HepG2 (cell line): Measurements from ENCODE around the gene CASKIN2. TPM values are rescaled to one million over a fixed set of nuclear protein-coding genes. Genes with fewer than 3 reads are reported as not detected.

Source experiments
- BRCA1 ChIP-seq: sonication (generic); formaldehyde crosslinking; IDR thresholded peaks from 2 replicates; pipeline ENCODE4 v1.4.0; 2020; ENCODE audit warnings: missing genetic modification reagents
- HMG20A ChIP-seq: IDR thresholded peaks from 2 replicates; pipeline ENCODE4 v1.6.1; 2016; ENCODE audit warnings: borderline replicate concordance
- HNF1B ChIP-seq: sonication (generic); formaldehyde crosslinking; IDR thresholded peaks from 2 replicates; pipeline ENCODE4 v1.5.1; 2020; ENCODE audit warnings: mild to moderate bottlenecking, moderate library complexity, missing genetic modification reagents
- KAT8 ChIP-seq: IDR thresholded peaks from 2 replicates; pipeline ENCODE4 v1.6.1; 2016; ENCODE audit warnings: missing genetic modification reagents, missing compliant biosample characterization
- KLF6 ChIP-seq: IDR thresholded peaks from 2 replicates; pipeline ENCODE4 v1.8.0; 2016; ENCODE audit warnings: missing biosample characterization, missing genetic modification reagents
- MAZ ChIP-seq, 2 experiments: sonication (generic) in 1 of 2; formaldehyde crosslinking in 1 of 2; IDR thresholded peaks; 2 replicates each; pipeline versions ENCODE4 v1.5.0 to v1.6.1; 2012 to 2020; ENCODE audit warnings: low read depth in 2 of 2, mild to moderate bottlenecking in 2 of 2, borderline replicate concordance in 1 of 2, improper control_type of control experiment in 1 of 2, low read length in 1 of 2, missing genetic modification reagents in 1 of 2, moderate library complexity in 1 of 2
- PHF21A ChIP-seq: sonication (generic); formaldehyde crosslinking; IDR thresholded peaks from 2 replicates; pipeline ENCODE4 v1.5.0; 2020; ENCODE audit warnings: mild to moderate bottlenecking, missing genetic modification reagents
- REXO4 ChIP-seq: sonication (generic); formaldehyde crosslinking; IDR thresholded peaks from 2 replicates; pipeline ENCODE4 v1.8.0; 2022; ENCODE audit warnings: missing genetic modification reagents, mild to moderate bottlenecking, borderline replicate concordance
- RXRA ChIP-seq: sonication (generic); formaldehyde crosslinking; IDR thresholded peaks from 2 replicates; pipeline ENCODE4 v1.5.1; 2020; ENCODE audit warnings: missing genetic modification reagents
- ZBTB2 ChIP-seq: sonication (generic); formaldehyde crosslinking; IDR thresholded peaks from 2 replicates; pipeline ENCODE4 v1.8.0; 2022; ENCODE audit warnings: low read depth, missing genetic modification reagents
- ZBTB4 ChIP-seq: sonication (generic); formaldehyde crosslinking; IDR thresholded peaks from 2 replicates; pipeline ENCODE4 v1.4.0; 2020; ENCODE audit warnings: missing genetic modification reagents, mild to moderate bottlenecking, borderline replicate concordance
- ZNF350 ChIP-seq: sonication (generic); formaldehyde crosslinking; IDR thresholded peaks from 2 replicates; pipeline ENCODE4 v1.4.0; 2020; ENCODE audit warnings: mild to moderate bottlenecking, low read depth, missing genetic modification reagents, borderline replicate concordance
- ZNF513 ChIP-seq: sonication (generic); formaldehyde crosslinking; conservative IDR thresholded peaks from 2 replicates; pipeline ENCODE4 v1.5.0; 2020; ENCODE audit warnings: missing genetic modification reagents
- ZNF660 ChIP-seq: sonication (generic); formaldehyde crosslinking; IDR thresholded peaks from 2 replicates; pipeline ENCODE4 v1.5.1; 2020; ENCODE audit warnings: mild to moderate bottlenecking, low read depth, missing genetic modification reagents, borderline replicate concordance
- ZNF777 ChIP-seq: sonication (generic); formaldehyde crosslinking; IDR thresholded peaks from 2 replicates; pipeline ENCODE4 v1.4.0; 2020; ENCODE audit warnings: missing genetic modification reagents
- polyA plus RNA-seq, 8 experiments: library from polyadenylated mRNA; depleted of rRNA in 3 of 8; stranded (reverse) in 7 of 8; unstranded in 1 of 8; fragments of >200 nt; fragmentation: Illumina TruSeq in 4 of 8; extraction: Trizol in 4 of 8; gene quantifications; 2 replicates each; pipeline versions ENCODE4 v1.2.1 to v1.2.3, GENCODE V29; 2011 to 2016; ENCODE audit warnings: low read depth in 4 of 8, missing spikeins in 1 of 8, mixed read lengths in 1 of 8; ENCODE audit not compliant: insufficient read depth in 1 of 8
- total RNA-seq, 5 experiments: library from RNA; depleted of rRNA; stranded (reverse); fragments of >200 nt; fragmentation: Illumina TruSeq; extraction: Trizol; gene quantifications; 2 replicates each; pipeline ENCODE4 v1.2.3, GENCODE V29; 2016; ENCODE audit warnings: low read depth in 1 of 5

The CASKIN2 gene
- total and polyA plus RNA-seq, 2 of the 13 experiments (the other 11 are each of a cell fraction or from before 2014, with no cell fraction given), result 5.2 to 7.8 TPM

- TF ChIP-seq ZNF513 (no peak), HMG20A (CRISPR knock-in tag) (peak; percentile 32; the same call in 1 of the 2 replicates), ZBTB4 (0 out of 2 replicates have a peak, but pooled peaks have one; percentile 23), PHF21A (peak; percentile 99), KLF6 (no peak), KAT8 (peak; percentile 75), ZNF350 (CRISPR knock-in tag) (no peak; the same call in 1 of the 2 replicates), MAZ (IDR thresholded peaks at IDR 0.05; ENCODE audit: borderline replicate concordance, low read depth, low read length) (0 out of 2 replicates have a peak, but pooled peaks have one; percentile 16), MAZ (CRISPR knock-in tag; IDR thresholded peaks at IDR 0.05; ENCODE audit: low read depth) (no peak), ZNF660 (no peak), RXRA (CRISPR knock-in tag) (peak; percentile 89), ZBTB2 (CRISPR knock-in tag) (no peak), REXO4 (CRISPR knock-in tag) (no peak), BRCA1 (no peak), ZNF777 (CRISPR knock-in tag) (0 out of 2 replicates have a peak, but pooled peaks have one; percentile 22), HNF1B (CRISPR knock-in tag) (peak; percentile 29; the same call in 1 of the 2 replicates)
Measured at GRCh38 chr17:75552425-75553294, 37.3 kb upstream of the CASKIN2 start (continued).
